Measurements from ENCODE around the gene SLC17A1.

SLC17A1 gene

DNA sequence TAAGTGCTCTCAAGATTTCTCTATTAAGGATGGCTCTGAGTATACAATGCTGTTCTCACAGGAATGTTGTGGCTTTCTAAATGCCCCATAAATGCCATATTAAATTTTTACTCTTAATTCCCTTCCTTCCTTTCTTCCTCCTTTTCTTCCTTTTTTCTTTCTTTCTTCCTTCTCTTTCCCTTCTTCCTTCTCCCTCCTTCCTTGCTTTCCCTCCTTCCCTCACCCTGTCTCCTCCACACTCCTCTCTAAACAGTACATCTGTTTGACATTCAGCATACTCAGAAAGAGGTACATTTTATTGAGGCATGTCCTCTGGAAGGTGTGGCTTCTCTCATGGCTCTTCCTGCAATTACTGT, 433 bp upstream of the SLC17A1 start:
- DNase-seq, result no peak

- DNase-seq, result no peak
These were observed 1.4 kb downstream of the SLC17A1 start for GRCh38 chr6:25830458-25830857.

DNA sequence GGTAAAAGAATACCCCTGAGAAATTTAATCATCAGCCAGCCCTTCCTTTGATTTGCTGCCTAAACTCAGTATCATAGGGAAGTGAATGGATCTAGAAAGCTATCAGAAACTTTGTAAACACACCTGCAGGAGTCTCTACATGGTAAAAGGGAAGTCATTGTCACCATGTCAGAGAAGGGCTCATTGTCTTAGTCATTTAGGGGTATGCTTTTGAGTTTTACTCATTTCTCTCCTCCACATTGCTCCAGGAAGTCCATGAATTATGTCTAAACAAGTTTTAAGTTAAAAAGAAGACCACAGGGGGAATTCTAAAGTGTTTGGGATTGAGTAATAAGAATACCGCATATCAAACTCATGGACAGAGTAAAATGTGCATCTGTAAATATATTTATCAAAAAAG, 2.5 kb downstream of the SLC17A1 start:
- DNase-seq, result no peak

DNA sequence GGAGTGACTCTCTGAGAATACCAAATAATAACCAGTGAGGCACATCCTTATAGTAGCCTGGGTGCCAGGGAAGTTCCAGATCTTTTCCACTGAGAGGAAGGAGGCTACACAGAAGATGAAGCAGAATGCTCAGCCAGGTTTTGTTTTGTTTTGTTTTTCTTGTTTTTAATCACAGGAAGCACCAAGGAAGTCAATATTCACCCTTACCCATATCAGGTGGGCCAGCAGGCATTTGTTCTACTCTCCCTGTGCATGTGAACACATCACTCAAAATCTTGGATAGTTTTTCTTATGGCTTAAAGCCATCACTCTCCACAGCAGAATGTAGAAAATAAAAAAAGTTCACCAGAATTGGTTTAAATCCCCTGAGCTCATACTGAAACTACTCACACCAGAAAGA, 10.5 kb downstream of the SLC17A1 start:
- no peak for DNase-seq

GRCh38 chr6:25816252-25816651, 15.6 kb downstream of the SLC17A1 start:
- no peak for DNase-seq

GRCh38 chr6:25815194-25815593, 16.7 kb downstream of the SLC17A1 start:
- no peak for DNase-seq

GRCh38 chr6:25804804-25805203, 27.0 kb downstream of the SLC17A1 start:
- DNase-seq, result no peak

GRCh38 chr6:25801436-25801835, 30.4 kb downstream of the SLC17A1 start:
- DNase-seq, result no peak

DNA sequence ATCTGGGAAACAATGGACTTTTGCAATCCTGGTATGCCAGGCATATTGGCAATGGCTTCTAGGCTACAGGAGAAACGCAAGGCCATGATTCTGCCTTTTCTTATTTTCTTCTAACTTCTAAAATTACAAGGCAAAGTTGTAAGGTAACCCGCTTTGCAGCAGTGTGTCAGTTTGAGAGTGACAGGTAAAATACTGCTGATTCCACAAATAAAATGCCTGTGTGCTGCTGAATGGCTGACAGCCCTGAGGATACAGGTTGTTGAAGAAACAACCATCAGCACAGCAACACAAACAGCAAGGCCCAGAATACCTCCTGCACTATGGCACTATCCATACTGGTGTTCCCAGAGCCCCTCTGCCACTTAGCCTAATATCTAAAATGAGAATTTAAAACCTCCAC, 37.1 kb downstream of the SLC17A1 start:
- no peak for DNase-seq

- no peak for DNase-seq
These were observed 37.9 kb downstream of the SLC17A1 start for GRCh38 chr6:25793970-25794369.

GRCh38 chr6:25792016-25792415, 39.8 kb downstream of the SLC17A1 start:
- no peak for DNase-seq

- DNase-seq, result no peak
These were observed 42.4 kb downstream of the SLC17A1 start for GRCh38 chr6:25789475-25789874.

DNA sequence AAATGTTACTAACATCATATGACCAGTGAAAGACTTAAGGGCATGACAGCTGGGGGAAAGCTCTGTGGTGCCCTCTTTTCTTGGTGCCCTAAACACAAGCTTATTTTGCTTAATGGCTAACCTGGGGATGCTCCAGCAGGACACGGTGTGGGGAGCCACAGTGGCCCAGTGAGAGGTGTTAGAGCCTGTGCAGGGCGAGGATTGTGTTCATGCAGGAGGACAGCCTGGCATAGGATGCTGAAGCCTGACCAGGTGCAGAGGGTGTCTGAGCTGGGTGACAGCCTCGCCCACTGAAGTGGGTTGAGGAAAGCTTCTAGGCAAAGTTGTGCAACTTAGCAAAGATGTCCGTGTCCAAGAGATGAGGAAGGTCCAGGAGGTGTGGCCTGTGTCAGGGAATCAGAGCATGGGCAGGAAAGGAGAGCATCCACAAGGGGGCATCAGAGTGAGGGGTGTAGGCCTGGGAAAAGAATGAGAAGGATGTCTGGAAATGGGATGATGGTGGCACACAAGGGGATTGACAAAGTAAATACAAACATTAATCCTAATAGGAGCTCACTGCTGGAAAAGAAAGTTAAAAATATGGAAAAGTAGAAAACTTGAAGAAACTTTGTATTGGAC, 43.4 kb downstream of the SLC17A1 start:
- DNase-seq, result no peak

DNA sequence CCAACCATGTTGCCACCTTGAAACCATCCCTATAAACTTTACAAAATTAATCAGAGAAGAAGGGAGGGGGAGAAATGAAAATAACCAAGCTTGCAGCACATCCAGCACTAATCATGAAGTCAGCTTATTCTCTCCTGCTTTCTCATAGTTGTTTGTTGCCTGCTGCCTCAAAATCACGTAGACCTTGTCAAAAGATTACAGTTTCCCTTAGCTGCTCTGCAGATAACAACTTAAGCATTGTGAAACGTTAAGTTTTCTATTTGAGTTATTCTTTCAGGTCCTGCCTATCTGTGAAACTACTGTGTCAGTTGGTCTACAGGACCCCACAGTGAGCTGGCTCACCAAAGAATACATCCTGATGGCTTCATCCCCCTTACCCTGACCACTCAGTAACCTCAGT, 44.4 kb downstream of the SLC17A1 start:
- DNase-seq, result no peak

DNA sequence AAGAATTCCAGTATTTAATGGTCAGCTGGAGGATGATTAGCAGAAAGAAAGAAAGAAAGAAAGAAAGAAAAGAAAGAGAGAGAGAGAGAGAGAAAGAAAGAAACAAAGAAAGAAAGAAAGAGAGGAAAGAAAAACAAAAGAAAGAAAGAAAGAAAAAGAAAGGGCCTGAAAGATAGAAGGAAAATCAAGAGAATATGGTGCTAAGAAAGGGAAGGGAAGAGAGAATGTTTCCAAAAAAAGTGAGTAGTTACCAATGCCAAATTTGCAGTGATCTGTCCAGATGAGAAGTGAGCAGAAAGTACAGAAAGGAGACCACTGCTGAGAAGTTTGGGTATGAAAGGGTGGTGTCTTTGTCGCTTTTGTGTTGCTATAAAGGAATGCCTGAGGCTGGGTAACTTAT, 50.7 kb downstream of the SLC17A1 start:
- DNase-seq, result no peak

- DNase-seq, result no peak
These were observed 53.8 kb downstream of the SLC17A1 start for GRCh38 chr6:25777856-25778649.

DNA sequence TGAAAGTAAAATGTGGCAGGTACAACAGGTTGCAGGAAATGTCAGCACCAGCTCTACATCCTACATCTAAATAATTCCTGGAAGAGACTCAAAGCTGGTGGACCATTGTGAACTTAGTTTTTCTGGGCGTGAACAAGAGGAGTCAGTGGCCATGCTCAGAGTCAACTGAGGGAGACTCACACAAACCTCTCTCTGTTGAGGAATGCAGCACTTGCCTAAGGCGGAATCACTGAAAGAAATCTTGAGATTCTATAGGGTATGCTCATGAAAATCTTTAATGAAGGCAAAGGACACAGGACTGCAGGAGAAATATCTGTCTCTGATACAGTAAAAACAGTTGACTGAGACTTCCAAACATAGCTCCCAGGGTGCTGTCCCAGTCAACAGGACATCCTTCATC, 54.8 kb downstream of the SLC17A1 start:
- DNase-seq, result no peak

DNA sequence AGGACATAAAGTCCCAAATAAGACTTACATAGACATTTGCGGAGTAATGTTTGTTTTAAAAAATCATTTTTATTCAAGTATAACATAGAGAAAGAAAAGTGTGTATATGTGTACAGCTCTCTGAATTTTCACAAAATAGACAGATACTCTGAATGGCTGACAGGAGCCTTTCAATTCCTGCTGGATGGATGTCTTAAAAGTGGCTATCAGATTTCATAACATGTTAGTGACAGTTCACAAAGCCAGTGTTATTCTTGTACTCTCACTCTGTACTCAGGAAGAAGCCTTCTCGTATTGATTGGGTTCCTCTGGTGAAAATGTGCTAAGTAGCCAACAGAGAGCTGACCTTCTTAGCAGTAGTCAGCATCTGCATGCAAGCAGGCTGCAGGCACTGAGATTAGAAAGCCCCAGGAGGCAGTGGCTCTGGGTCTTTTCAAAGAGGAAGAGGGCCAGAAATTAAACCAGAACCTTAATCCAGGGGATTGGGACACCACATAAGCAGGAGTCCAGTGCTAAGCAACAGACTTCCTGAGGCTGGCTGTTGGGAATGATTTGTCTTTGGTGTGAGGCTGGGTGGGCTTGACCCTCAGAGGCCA, 57.6 kb downstream of the SLC17A1 start:
- DNase-seq, result no peak

DNA sequence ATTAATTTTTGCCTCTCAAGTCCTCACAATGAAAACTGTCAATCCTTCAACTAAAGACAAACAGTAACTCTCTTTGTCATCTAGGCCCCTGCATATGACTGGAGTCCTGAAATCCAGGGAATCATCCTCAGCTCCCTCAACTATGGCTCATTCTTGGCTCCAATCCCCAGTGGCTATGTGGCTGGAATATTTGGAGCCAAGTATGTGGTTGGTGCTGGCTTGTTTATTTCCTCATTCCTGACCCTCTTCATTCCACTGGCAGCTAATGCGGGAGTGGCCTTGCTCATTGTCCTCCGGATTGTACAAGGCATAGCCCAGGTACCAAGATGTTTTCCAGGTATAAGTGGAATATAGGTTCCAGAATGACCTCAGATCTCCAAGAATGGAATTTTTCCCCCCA, 61.9 kb downstream of the SLC17A1 start:
- no peak for DNase-seq

DNA sequence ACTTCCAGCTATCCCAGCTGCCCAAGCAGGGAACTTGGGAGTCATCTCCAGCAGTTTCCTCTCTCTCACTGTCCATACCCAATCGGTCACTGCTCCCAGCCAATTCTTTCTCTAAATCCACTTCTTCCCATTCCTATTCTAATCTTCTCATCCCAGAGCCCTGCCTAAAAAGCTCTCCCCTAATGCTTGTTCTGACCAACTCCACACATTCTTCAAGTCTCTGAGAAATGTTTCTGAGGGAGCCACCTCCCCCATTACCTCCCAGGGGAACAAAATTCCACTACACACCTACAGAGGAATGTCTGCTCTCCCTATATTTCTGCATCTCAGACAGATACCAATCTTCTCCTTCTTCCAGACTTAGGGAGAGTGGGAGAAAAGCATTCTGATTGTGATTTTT, 63.3 kb downstream of the SLC17A1 start:
- DNase-seq, result no peak

DNA sequence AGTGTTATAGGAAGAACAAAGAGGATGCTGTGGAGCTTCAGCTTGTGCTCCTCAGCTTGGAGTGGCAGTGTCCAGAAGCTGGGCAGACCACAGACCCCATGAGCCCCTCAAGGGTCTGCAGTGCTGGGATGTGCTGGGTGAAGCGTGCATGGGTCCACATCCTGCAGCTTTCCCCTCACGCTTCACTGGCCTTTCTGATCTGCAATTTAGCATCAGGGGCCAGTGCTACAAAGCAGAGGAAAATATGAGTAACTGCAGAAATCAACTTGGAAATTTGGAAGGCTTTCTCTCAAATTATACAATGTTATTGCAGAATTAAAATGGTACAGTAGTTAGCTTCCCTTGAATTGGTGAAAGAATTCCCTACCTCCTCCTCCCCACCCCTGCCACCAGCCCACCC, 67.2 kb downstream of the SLC17A1 start:
- DNase-seq, result no peak

DNA sequence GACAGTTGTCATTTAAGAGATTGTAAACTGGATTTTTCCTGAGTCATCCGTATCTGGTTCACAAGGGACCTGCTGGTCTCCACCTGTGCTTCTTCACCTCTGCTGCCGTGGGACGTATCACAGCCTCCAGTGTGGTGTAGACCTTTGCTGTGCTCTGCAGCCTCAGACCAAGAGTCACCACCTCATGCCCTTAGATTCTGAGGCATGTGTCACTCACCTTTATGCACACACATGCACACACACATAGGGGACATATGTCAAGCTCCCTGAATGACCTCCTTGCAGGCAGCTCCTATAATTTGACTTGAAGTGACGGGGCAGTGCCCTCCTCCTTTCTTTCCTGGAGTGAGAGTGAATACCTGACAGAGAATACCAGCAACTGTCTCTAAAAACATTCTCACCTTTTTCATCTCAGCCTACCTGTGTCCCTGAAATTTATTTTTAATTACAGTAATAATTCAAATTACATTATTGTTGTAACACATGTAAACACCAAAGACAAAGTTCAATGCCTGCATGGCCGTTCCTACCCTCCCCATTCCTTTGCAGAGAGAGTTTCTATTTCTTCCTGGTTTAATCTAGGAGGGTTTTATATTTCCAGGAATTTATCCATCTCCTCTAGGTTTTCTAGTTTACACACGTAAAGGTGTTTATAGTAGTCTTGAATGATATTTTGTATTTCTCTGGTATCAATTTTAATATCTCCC, 73.8 kb downstream of the SLC17A1 start:
- DNase-seq, result no peak

Data from hippocampal formation (tissue), 2 donors.